IMR-90 (cell line): Measurements from ENCODE around the gene PTCH1.

ENCODE experiments used
- CHD1 ChIP-seq: IDR thresholded peaks from 2 replicates; pipeline ENCODE4 v1.6.1; 2012; ENCODE audit warnings: low read depth, low read length, improper control_type of control experiment
- CTCF ChIP-seq: conservative IDR thresholded peaks from 2 replicates; pipeline ENCODE4 v1.5.1; 2012; ENCODE audit warnings: mild to moderate bottlenecking, low read depth, low read length, improper control_type of control experiment
- ELK1 ChIP-seq: fragments of 150-350 bp; IDR thresholded peaks from 2 replicates; pipeline ENCODE4 v1.6.1; 2016; ENCODE audit warnings: low read depth, mild to moderate bottlenecking, low read length, moderate library complexity, borderline replicate concordance
- FOS ChIP-seq: fragments of 150-350 bp; IDR thresholded peaks from 2 replicates; pipeline ENCODE4 v1.6.1; 2016; ENCODE audit warnings: low read depth, low read length
- POLR2A ChIP-seq: IDR thresholded peaks from 2 replicates; pipeline ENCODE4 v1.6.1; 2012; ENCODE audit warnings: mild to moderate bottlenecking, low read depth, low read length
- RAD21 ChIP-seq: IDR thresholded peaks from 2 replicates; pipeline ENCODE4 v1.6.1; 2012; ENCODE audit warnings: low read length, improper control_type of control experiment
- RFX5 ChIP-seq: IDR thresholded peaks from 2 replicates; pipeline ENCODE4 v1.8.0; 2012; ENCODE audit warnings: low read depth, mild to moderate bottlenecking, low read length, moderate library complexity
- USF2 ChIP-seq: fragments of 150-350 bp; IDR thresholded peaks from 2 replicates; pipeline ENCODE4 v1.6.1; 2017; ENCODE audit warnings: mild to moderate bottlenecking, antibody characterized with exemption, low read length, low read depth

- TF ChIP-seq RAD21 = no peak
- no peak for TF ChIP-seq ELK1
- no peak for TF ChIP-seq CTCF
- TF ChIP-seq POLR2A = no peak
- no peak for TF ChIP-seq RFX5
- TF ChIP-seq USF2 = no peak
- no peak for TF ChIP-seq CHD1
- no peak for TF ChIP-seq FOS
Measured at GRCh38 chr9:95420518-95420917, 96.3 kb downstream of the PTCH1 start.
